Amniotic epithelial cell (primary cell): ENCODE results near the gene GPER1.
A peak's percentile ranks its signal among the peaks of the same experiment; 100 is the strongest.
"Not testable (repeated sequence)": the region's sequence is repeated elsewhere in the genome, so short reads cannot be mapped to it uniquely, and the experiment has no call there.

Source experiments
- DNase-seq: peaks from one replicate; pipeline ENCODE4 v3.0.0-alpha.2; 2010; ENCODE audit warnings: low read depth

GPER1 gene

GRCh38 chr7:1121476-1121875 is 33.6 kb downstream of the GPER1 start:
- no peak for DNase-seq

- DNase-seq, result no peak
Observed at GRCh38 chr7:1121886-1122831, 34.2 kb downstream of the GPER1 start.

GRCh38 chr7:1122832-1123501 is 35.1 kb downstream of the GPER1 start:
- DNase-seq, result no peak

- peak; percentile 79 for DNase-seq
Observed at GRCh38 chr7:1123715-1124114, 35.8 kb downstream of the GPER1 start.

GRCh38 chr7:1124164-1124563 is 36.3 kb downstream of the GPER1 start:
- no peak for DNase-seq

GRCh38 chr7:1124816-1125602 is 37.1 kb downstream of the GPER1 start:
- DNase-seq, result no peak

GRCh38 chr7:1125603-1125969 is 37.7 kb downstream of the GPER1 start:
- no peak for DNase-seq

GRCh38 chr7:1127001-1127400 is 39.1 kb downstream of the GPER1 start:
- DNase-seq, result no peak

GRCh38 chr7:1129431-1129830 is 41.5 kb downstream of the GPER1 start:
- DNase-seq, result no peak

- no peak for DNase-seq
Observed at GRCh38 chr7:1130021-1130990, 42.4 kb downstream of the GPER1 start.

- no peak for DNase-seq
Observed at GRCh38 chr7:1131471-1132265, 43.8 kb downstream of the GPER1 start.

GRCh38 chr7:1134951-1135350 is 47.0 kb downstream of the GPER1 start:
- DNase-seq, result no peak

- DNase-seq, result no peak
Observed at GRCh38 chr7:1136841-1137516, 49.1 kb downstream of the GPER1 start.

- no peak for DNase-seq
Observed at GRCh38 chr7:1137517-1138167, 49.7 kb downstream of the GPER1 start.

GRCh38 chr7:1140476-1141104 is 52.7 kb downstream of the GPER1 start:
- no peak for DNase-seq

- DNase-seq, result no peak
Observed at GRCh38 chr7:1141651-1142050, 53.7 kb downstream of the GPER1 start.

GRCh38 chr7:1142051-1142635 is 54.2 kb downstream of the GPER1 start:
- no peak for DNase-seq

- DNase-seq, result not testable (repeated sequence)
Observed at GRCh38 chr7:1143031-1143430, 55.1 kb downstream of the GPER1 start.
